ENCODE results near the gene KIAA2012. TPM values are rescaled to one million over a fixed set of nuclear protein-coding genes. Genes with fewer than 3 reads are reported as not detected.
A peak's percentile ranks its signal among the peaks of the same experiment; 100 is the strongest.

KIAA2012 gene
- total and polyA plus RNA-seq, 4 donors = under 0.01 to 0.61 (median 0.42) TPM

DNA sequence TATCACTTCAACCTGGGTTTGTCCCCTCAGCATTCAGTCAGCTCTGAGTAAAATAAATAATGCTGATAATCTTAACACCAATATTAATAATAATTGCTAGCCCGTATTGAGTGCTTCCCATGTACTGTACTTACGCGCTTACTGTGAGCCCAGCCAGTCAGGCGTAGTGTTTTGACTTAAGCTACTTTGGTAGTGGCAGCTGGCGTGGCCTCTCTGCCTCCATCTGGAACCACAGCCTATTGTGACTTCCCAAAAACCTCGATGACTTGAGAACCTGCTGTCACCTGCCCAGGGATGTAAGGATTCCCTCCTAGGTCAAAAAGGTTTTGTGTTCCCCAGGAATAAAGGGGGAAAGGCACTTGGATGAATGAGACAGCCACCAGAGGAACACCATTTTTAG lies 112.1 kb downstream of the KIAA2012 start:
- peaks cover 0 to 1% (median 0%) of the 10 kb centered on the region in 4 donors for H3K36me3 ChIP-seq (ENCODE audit: control insufficient read depth in 4 of 4, insufficient read depth in 3 of 4, low read depth in 1 of 4, low read length in 3 of 4)
- H3K9me3 ChIP-seq (ENCODE audit: control insufficient read depth in 4 of 4, low read length in 3 of 4) = no peaks in the 10 kb centered on the region
- peaks cover 12 to 42% (median 35%) of the 10 kb centered on the region in 4 donors for H3K4me1 ChIP-seq (ENCODE audit: control insufficient read depth in 4 of 4, insufficient read depth in 4 of 4, low read length in 3 of 4)
- DNase-seq (ENCODE audit: low spot score) = no peak
- no peaks in the 10 kb centered on the region for H3K27me3 ChIP-seq (ENCODE audit: control insufficient read depth in 4 of 4, insufficient read depth in 4 of 4, low read length in 3 of 4)
- 72% methylated on average over 6 of the region's 6 CpGs for WGBS
- no peak overlapping the region for H3K4me3 ChIP-seq (ENCODE audit: low read depth in 1 of 3, low read length in 3 of 3)
- TF ChIP-seq HNF4A (conservative IDR thresholded peaks at IDR 0.05) = no peak
- peak overlapping the region; percentile 83 to 85 for H3K27ac ChIP-seq (ENCODE audit: low read depth in 1 of 2, low read length in 2 of 2)
- peak overlapping the region; percentile 53 to 60 for H3K9ac ChIP-seq (ENCODE audit: low read depth in 1 of 2, low read length in 2 of 2)

DNA sequence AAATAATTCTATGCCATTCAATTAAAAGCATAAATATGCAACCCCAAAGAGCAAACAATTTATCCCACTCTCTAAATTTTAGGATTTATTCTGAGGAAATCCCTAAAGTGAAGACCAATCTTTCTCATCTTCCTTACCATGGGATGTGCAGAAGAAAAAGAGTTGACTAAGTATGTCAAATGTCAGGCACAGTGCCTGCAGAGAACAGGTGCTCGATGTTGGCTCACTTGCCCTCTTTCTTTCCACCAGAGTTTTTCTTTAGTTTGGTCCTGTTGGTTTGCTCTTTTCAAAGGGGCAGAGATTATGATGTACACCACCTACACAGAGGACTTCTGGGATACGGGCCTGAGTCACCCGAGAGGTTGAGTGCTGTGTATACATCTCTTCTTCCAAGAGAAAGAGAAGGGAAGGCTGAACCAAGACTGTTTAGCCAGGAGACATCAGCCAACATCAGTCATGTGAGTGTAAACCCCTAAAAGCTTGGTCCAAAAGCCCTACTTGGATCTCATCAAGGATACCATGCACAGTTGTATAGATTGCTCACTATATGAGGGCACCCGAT lies 113.7 kb downstream of the KIAA2012 start:
- 55% methylated on average over 4 of the region's 4 CpGs for WGBS
- Histone ChIP-seq H3K27ac (ENCODE audit: low read depth in 1 of 2, low read length in 2 of 2) (peak overlapping the region; percentile 85), H3K4me3 (ENCODE audit: low read depth in 1 of 3, low read length in 3 of 3) (no peak overlapping the region), H3K36me3 (ENCODE audit: control insufficient read depth in 4 of 4, insufficient read depth in 3 of 4, low read depth in 1 of 4, low read length in 3 of 4) (peaks cover 0 to 1% (median 0%) of the 10 kb centered on the region in 4 donors), H3K27me3 (ENCODE audit: control insufficient read depth in 4 of 4, insufficient read depth in 4 of 4, low read length in 3 of 4) (no peaks in the 10 kb centered on the region), H3K9ac (ENCODE audit: low read depth in 1 of 2, low read length in 2 of 2) (no peak overlapping the region), H3K4me1 (ENCODE audit: control insufficient read depth in 4 of 4, insufficient read depth in 4 of 4, low read length in 3 of 4) (peaks cover 12 to 48% (median 38%) of the 10 kb centered on the region in 4 donors), H3K9me3 (ENCODE audit: control insufficient read depth in 4 of 4, low read length in 3 of 4) (no peaks in the 10 kb centered on the region)
- TF ChIP-seq RAD21 (IDR thresholded peaks at IDR 0.05) (no peak), EGR1 (IDR thresholded peaks at IDR 0.05; ENCODE audit: low read depth in 2 of 2) (no peak), TAF1 (conservative IDR thresholded peaks at IDR 0.05) (no peak), SP1 (IDR thresholded peaks at IDR 0.05) (no peak), JUND (IDR thresholded peaks at IDR 0.05) (no peak), RXRA (IDR thresholded peaks at IDR 0.05) (no peak)
- TF ChIP-seq, protein P1, sequence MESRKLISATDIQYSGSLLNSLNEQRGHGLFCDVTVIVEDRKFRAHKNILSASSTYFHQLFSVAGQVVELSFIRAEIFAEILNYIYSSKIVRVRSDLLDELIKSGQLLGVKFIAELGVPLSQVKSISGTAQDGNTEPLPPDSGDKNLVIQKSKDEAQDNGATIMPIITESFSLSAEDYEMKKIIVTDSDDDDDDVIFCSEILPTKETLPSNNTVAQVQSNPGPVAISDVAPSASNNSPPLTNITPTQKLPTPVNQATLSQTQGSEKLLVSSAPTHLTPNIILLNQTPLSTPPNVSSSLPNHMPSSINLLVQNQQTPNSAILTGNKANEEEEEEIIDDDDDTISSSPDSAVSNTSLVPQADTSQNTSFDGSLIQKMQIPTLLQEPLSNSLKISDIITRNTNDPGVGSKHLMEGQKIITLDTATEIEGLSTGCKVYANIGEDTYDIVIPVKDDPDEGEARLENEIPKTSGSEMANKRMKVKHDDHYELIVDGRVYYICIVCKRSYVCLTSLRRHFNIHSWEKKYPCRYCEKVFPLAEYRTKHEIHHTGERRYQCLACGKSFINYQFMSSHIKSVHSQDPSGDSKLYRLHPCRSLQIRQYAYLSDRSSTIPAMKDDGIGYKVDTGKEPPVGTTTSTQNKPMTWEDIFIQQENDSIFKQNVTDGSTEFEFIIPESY (IDR thresholded peaks at IDR 0.05) = no peak
- TF ChIP-seq, protein P2, sequence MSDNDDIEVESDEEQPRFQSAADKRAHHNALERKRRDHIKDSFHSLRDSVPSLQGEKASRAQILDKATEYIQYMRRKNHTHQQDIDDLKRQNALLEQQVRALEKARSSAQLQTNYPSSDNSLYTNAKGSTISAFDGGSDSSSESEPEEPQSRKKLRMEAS (IDR thresholded peaks at IDR 0.05) = no peak
- DNase-seq (ENCODE audit: low spot score) = no peak

DNA sequence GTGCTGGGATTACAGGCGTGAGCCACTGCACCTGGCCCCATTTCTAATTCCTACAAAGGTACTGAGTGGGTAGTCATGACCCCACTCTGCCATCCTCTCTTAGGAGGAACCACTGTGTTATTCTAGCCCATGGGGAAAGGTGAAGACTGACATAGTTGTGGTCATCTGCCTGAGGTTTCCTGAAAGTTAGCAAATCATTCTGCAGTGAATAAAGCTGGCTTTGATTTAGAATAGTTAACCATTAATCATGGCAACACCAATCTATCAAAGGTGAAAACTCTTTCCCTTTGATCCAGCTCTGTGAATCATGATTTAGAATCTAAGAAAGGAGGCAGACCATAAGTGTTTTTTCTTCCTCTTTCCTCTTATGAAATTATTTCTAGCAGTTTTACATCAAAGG lies 114.5 kb downstream of the KIAA2012 start:
- Histone ChIP-seq H3K9me3 (ENCODE audit: control insufficient read depth in 4 of 4, low read length in 3 of 4) (no peaks in the 10 kb centered on the region), H3K9ac (ENCODE audit: low read depth in 1 of 2, low read length in 2 of 2) (no peak overlapping the region), H3K27ac (ENCODE audit: low read depth in 1 of 2, low read length in 2 of 2) (peak overlapping the region; percentile 85), H3K36me3 (ENCODE audit: control insufficient read depth in 4 of 4, insufficient read depth in 3 of 4, low read depth in 1 of 4, low read length in 3 of 4) (peaks cover 0 to 1% (median 0%) of the 10 kb centered on the region in 4 donors), H3K4me3 (ENCODE audit: low read depth in 1 of 3, low read length in 3 of 3) (peak overlapping the region in 1 of 3 donors; percentile 5), H3K4me1 (ENCODE audit: control insufficient read depth in 4 of 4, insufficient read depth in 4 of 4, low read length in 3 of 4) (peaks cover 12 to 53% (median 41%) of the 10 kb centered on the region in 4 donors), H3K27me3 (ENCODE audit: control insufficient read depth in 4 of 4, insufficient read depth in 4 of 4, low read length in 3 of 4) (no peaks in the 10 kb centered on the region)
- 24% methylated on average over 1 of the region's 1 CpG for WGBS
- no peak for DNase-seq (ENCODE audit: low spot score)
- TF ChIP-seq HNF4A (conservative IDR thresholded peaks at IDR 0.05) (peak; percentile 63 to 76), FOXA1 (IDR thresholded peaks at IDR 0.05) (no peak), HNF4G (IDR thresholded peaks at IDR 0.05) (no peak), RAD21 (IDR thresholded peaks at IDR 0.05) (peak in 1 of 2 donors; percentile 8), RXRA (IDR thresholded peaks at IDR 0.05) (peak; percentile 61 to 72), TAF1 (conservative IDR thresholded peaks at IDR 0.05) (no peak), JUND (IDR thresholded peaks at IDR 0.05) (peak; percentile 26 to 59), GABPA (IDR thresholded peaks at IDR 0.05 in 1 of 2, conservative IDR thresholded peaks at IDR 0.05 in 1 of 2) (peak in 1 of 2 donors; percentile 37), YY1 (IDR thresholded peaks at IDR 0.05) (peak; percentile 68), FOXA2 (IDR thresholded peaks at IDR 0.05) (no peak), SP1 (IDR thresholded peaks at IDR 0.05) (peak; percentile 83), EGR1 (IDR thresholded peaks at IDR 0.05; ENCODE audit: low read depth in 2 of 2) (no peak)
- TF ChIP-seq, protein P3, sequence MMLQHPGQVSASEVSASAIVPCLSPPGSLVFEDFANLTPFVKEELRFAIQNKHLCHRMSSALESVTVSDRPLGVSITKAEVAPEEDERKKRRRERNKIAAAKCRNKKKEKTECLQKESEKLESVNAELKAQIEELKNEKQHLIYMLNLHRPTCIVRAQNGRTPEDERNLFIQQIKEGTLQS (IDR thresholded peaks at IDR 0.05) = no peak
- TF ChIP-seq, protein P2 (IDR thresholded peaks at IDR 0.05) = peak; percentile 65
- TF ChIP-seq, protein P1 (IDR thresholded peaks at IDR 0.05) = peak; percentile 59
- TF ChIP-seq, protein P4, sequence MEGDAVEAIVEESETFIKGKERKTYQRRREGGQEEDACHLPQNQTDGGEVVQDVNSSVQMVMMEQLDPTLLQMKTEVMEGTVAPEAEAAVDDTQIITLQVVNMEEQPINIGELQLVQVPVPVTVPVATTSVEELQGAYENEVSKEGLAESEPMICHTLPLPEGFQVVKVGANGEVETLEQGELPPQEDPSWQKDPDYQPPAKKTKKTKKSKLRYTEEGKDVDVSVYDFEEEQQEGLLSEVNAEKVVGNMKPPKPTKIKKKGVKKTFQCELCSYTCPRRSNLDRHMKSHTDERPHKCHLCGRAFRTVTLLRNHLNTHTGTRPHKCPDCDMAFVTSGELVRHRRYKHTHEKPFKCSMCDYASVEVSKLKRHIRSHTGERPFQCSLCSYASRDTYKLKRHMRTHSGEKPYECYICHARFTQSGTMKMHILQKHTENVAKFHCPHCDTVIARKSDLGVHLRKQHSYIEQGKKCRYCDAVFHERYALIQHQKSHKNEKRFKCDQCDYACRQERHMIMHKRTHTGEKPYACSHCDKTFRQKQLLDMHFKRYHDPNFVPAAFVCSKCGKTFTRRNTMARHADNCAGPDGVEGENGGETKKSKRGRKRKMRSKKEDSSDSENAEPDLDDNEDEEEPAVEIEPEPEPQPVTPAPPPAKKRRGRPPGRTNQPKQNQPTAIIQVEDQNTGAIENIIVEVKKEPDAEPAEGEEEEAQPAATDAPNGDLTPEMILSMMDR (IDR thresholded peaks at IDR 0.05; ENCODE audit: low read depth, low read length, missing input control) = no peak
